MM.1S (cell line): ENCODE measurements around the gene NIPSNAP2.
A peak's percentile ranks its signal among the peaks of the same experiment; 100 is the strongest.
"Not testable (repeated sequence)": the region's sequence is repeated elsewhere in the genome, so short reads cannot be mapped to it uniquely, and the experiment has no call there.

Experiments used
- DNase-seq: peaks from one replicate; pipeline ENCODE4 v3.0.0-alpha.2; 2015
- H2AFZ ChIP-seq: fragments of 300-600 bp; sonication (generic); 2 replicates; pipeline ENCODE4 v1.6.0; 2016; ENCODE audit warnings: antibody characterized with exemption, low read length
- H3F3A ChIP-seq: fragments of 300-600 bp; sonication (generic); 2 replicates; pipeline ENCODE4 v1.6.1; 2016; ENCODE audit warnings: mild to moderate bottlenecking, antibody characterized with exemption, low read length, moderate library complexity, mixed read lengths; ENCODE audit not compliant: insufficient read depth
- H3K27ac ChIP-seq: fragments of 300-600 bp; sonication (generic); 2 replicates; pipeline ENCODE4 v1.5.1; 2016; ENCODE audit warnings: mild to moderate bottlenecking, low read length
- H3K27me3 ChIP-seq: fragments of 300-600 bp; sonication (generic); replicated peaks from 2 replicates; pipeline ENCODE4 v1.6.0; 2016; ENCODE audit warnings: low read length; ENCODE audit not compliant: insufficient read depth
- H3K36me3 ChIP-seq: fragments of 300-600 bp; sonication (generic); replicated peaks from 2 replicates; pipeline ENCODE4 v1.6.1; 2016; ENCODE audit warnings: mild to moderate bottlenecking, low read length, mixed read lengths; ENCODE audit not compliant: insufficient read depth
- H3K4me1 ChIP-seq: fragments of 300-600 bp; sonication (generic); 2 replicates; pipeline ENCODE4 v1.6.1; 2016; ENCODE audit warnings: low read length, mixed read lengths
- H3K4me2 ChIP-seq: fragments of 300-600 bp; sonication (generic); 2 replicates; pipeline ENCODE4 v1.6.0; 2016; ENCODE audit warnings: low read depth, low read length
- H3K4me3 ChIP-seq: fragments of 300-600 bp; sonication (generic); 2 replicates; pipeline ENCODE4 v1.5.1; 2016; ENCODE audit warnings: low read length, mixed read lengths
- H3K79me2 ChIP-seq: fragments of 300-600 bp; sonication (generic); 2 replicates; pipeline ENCODE4 v1.6.1; 2016; ENCODE audit warnings: mixed run types, low read length, mixed read lengths
- H3K9ac ChIP-seq: fragments of 300-600 bp; sonication (generic); 2 replicates; pipeline ENCODE4 v1.6.1; 2016; ENCODE audit warnings: low read length, mixed read lengths
- H3K9me2 ChIP-seq: fragments of 300-600 bp; sonication (generic); replicated peaks from 2 replicates; pipeline ENCODE4 v1.6.1; 2016; ENCODE audit warnings: mild to moderate bottlenecking, low read length, mixed read lengths; ENCODE audit not compliant: insufficient read depth
- H3K9me3 ChIP-seq: fragments of 300-600 bp; sonication (generic); replicated peaks from 2 replicates; pipeline ENCODE4 v1.6.1; 2016; ENCODE audit warnings: mild to moderate bottlenecking, low read length, mixed read lengths; ENCODE audit not compliant: insufficient read depth
- H4K20me1 ChIP-seq: fragments of 300-600 bp; sonication (generic); 2 replicates; pipeline ENCODE4 v1.6.1; 2016; ENCODE audit warnings: mild to moderate bottlenecking, low read length, moderate library complexity, mixed read lengths; ENCODE audit not compliant: insufficient read depth
- CTCF ChIP-seq: fragments of 300-600 bp; sonication (generic); IDR thresholded peaks from 2 replicates; pipeline ENCODE4 v1.5.1; 2016; ENCODE audit warnings: antibody characterized with exemption, low read length, mixed read lengths
- EZH2 ChIP-seq: fragments of 300-600 bp; sonication (generic); optimal IDR thresholded peaks from 2 replicates; pipeline ENCODE3; 2017; ENCODE audit warnings: low read depth, mild to moderate bottlenecking, antibody characterized with exemption, low read length, mixed read lengths
- EZH2phosphoT487 ChIP-seq: fragments of 300-600 bp; sonication (generic); IDR thresholded peaks from 2 replicates; pipeline ENCODE4 v1.6.1; 2018; ENCODE audit warnings: antibody characterized with exemption, low read length

NIPSNAP2 gene

GRCh38 chr7:56033671-56034432, 69.5 kb downstream of the NIPSNAP2 start:
- H3K9me3 ChIP-seq, result no peaks in the 10 kb centered on the region
- no peaks in the 10 kb centered on the region for H4K20me1 ChIP-seq
- H3K27me3 ChIP-seq, result no peaks in the 10 kb centered on the region
- H3K9ac ChIP-seq, result peak overlapping the region; percentile 69; the same call in 1 of the 2 replicates
- peak overlapping the region; percentile 100 for H2AFZ ChIP-seq
- H3K4me3 ChIP-seq, result peak overlapping the region; percentile 92
- H3K4me1 ChIP-seq, result no peaks in the 10 kb centered on the region
- no peaks in the 10 kb centered on the region for H3K36me3 ChIP-seq
- H3K9me2 ChIP-seq, result no peaks in the 10 kb centered on the region
- DNase-seq, result peak; percentile 81
- peaks cover 9% of the 10 kb centered on the region for H3K79me2 ChIP-seq
- H3F3A ChIP-seq, result peaks cover 10% of the 10 kb centered on the region
- H3K4me2 ChIP-seq, result peak overlapping the region; percentile 95
- peak overlapping the region; percentile 63; the same call in 1 of the 2 replicates for H3K27ac ChIP-seq
- TF ChIP-seq CTCF (peak; percentile 39), EZH2 (no peak)

GRCh38 chr7:56040730-56041129, 76.3 kb downstream of the NIPSNAP2 start:
- H3K4me1 ChIP-seq, result no peaks in the 10 kb centered on the region
- H3K9ac ChIP-seq, result no peak overlapping the region
- H2AFZ ChIP-seq, result no peak overlapping the region
- H3F3A ChIP-seq, result no peaks in the 10 kb centered on the region
- no peaks in the 10 kb centered on the region for H3K9me2 ChIP-seq
- no peaks in the 10 kb centered on the region for H4K20me1 ChIP-seq
- H3K9me3 ChIP-seq, result no peaks in the 10 kb centered on the region
- H3K27me3 ChIP-seq, result no peaks in the 10 kb centered on the region
- no peak overlapping the region for H3K27ac ChIP-seq
- H3K4me2 ChIP-seq, result no peak overlapping the region
- DNase-seq, result no peak
- no peaks in the 10 kb centered on the region for H3K79me2 ChIP-seq
- no peaks in the 10 kb centered on the region for H3K36me3 ChIP-seq
- TF ChIP-seq EZH2, result no peak
- no peak for TF ChIP-seq CTCF
- no peak for TF ChIP-seq EZH2phosphoT487
- no peak overlapping the region for H3K4me3 ChIP-seq

GRCh38 chr7:56045758-56046157, 81.4 kb downstream of the NIPSNAP2 start:
- not testable (repeated sequence) for H3K9me3 ChIP-seq, H3K27me3 ChIP-seq, DNase-seq, H3K9ac ChIP-seq, H4K20me1 ChIP-seq, H2AFZ ChIP-seq, H3K4me1 ChIP-seq, H3F3A ChIP-seq, H3K79me2 ChIP-seq, H3K9me2 ChIP-seq, H3K36me3 ChIP-seq, H3K4me3 ChIP-seq, H3K4me2 ChIP-seq, H3K27ac ChIP-seq

- H3K4me1 ChIP-seq, result no peaks in the 10 kb centered on the region
- H3K9ac ChIP-seq, result no peak overlapping the region
- H4K20me1 ChIP-seq, result no peaks in the 10 kb centered on the region
- no peaks in the 10 kb centered on the region for H3K9me2 ChIP-seq
- TF ChIP-seq EZH2phosphoT487, result no peak
- TF ChIP-seq EZH2, result no peak
- no peak for TF ChIP-seq CTCF
- no peak overlapping the region for H2AFZ ChIP-seq
- H3K27me3 ChIP-seq, result no peaks in the 10 kb centered on the region
- DNase-seq, result no peak
- H3F3A ChIP-seq, result 0 out of 2 replicates have a peak, but pooled peaks cover 3% of the 10 kb centered on the region
- H3K79me2 ChIP-seq, result peaks cover 17% of the 10 kb centered on the region
- H3K4me2 ChIP-seq, result no peak overlapping the region
- no peaks in the 10 kb centered on the region for H3K36me3 ChIP-seq
- H3K27ac ChIP-seq, result no peak overlapping the region
- no peaks in the 10 kb centered on the region for H3K9me3 ChIP-seq
- no peak overlapping the region for H3K4me3 ChIP-seq
Measured at GRCh38 chr7:56046721-56047445, 82.5 kb downstream of the NIPSNAP2 start.

GRCh38 chr7:56047446-56048116, 83.2 kb downstream of the NIPSNAP2 start:
- H2AFZ ChIP-seq, DNase-seq, H3K4me3 ChIP-seq, H3F3A ChIP-seq, H3K9ac ChIP-seq, H3K4me1 ChIP-seq, H3K36me3 ChIP-seq, H3K4me2 ChIP-seq, H3K27me3 ChIP-seq, H3K9me3 ChIP-seq, H4K20me1 ChIP-seq, H3K9me2 ChIP-seq, H3K27ac ChIP-seq: not testable (repeated sequence)
- H3K79me2 ChIP-seq, result peaks cover 24% of the 10 kb centered on the region
